ENCODE results near the gene DGKG. TPM values are rescaled to one million over a fixed set of nuclear protein-coding genes. Genes with fewer than 3 reads are reported as not detected.

Gene DGKG
- total RNA-seq, 2 experiments from 2014 or later: not detected

- Histone ChIP-seq H3K27me3 (ENCODE audit: control insufficient read depth in 1 of 2, insufficient read depth in 2 of 2, low read length in 2 of 2) (peaks cover 5 to 12% of the 10 kb centered on the region in 2 experiments), H3K4me3 (ENCODE audit: low read length) (no peak overlapping the region), H3K27ac (ENCODE audit: low read depth in 1 of 2, low read length in 2 of 2) (no peak overlapping the region), H3K9me3 (ENCODE audit: control insufficient read depth in 1 of 2, insufficient read depth in 1 of 2, low read length in 2 of 2) (no peaks in the 10 kb centered on the region), H3K4me1 (ENCODE audit: insufficient read depth, low read length) (no peaks in the 10 kb centered on the region), H3K36me3 (ENCODE audit: insufficient read depth, low read length) (no peaks in the 10 kb centered on the region)
- Mint-ChIP-seq H3K36me3 (ENCODE audit: low read depth) (no peaks in the 10 kb centered on the region), H3K27ac (no peak overlapping the region), H3K4me3 (no peak overlapping the region), H3K27me3 (peaks cover 33% of the 10 kb centered on the region), H3K9me3 (no peaks in the 10 kb centered on the region), H3K4me1 (ENCODE audit: low read depth) (no peaks in the 10 kb centered on the region)
- intact Hi-C loops (cut with DNase I, micrococcal nuclease): no loop called here
- TF ChIP-seq, protein P1, sequence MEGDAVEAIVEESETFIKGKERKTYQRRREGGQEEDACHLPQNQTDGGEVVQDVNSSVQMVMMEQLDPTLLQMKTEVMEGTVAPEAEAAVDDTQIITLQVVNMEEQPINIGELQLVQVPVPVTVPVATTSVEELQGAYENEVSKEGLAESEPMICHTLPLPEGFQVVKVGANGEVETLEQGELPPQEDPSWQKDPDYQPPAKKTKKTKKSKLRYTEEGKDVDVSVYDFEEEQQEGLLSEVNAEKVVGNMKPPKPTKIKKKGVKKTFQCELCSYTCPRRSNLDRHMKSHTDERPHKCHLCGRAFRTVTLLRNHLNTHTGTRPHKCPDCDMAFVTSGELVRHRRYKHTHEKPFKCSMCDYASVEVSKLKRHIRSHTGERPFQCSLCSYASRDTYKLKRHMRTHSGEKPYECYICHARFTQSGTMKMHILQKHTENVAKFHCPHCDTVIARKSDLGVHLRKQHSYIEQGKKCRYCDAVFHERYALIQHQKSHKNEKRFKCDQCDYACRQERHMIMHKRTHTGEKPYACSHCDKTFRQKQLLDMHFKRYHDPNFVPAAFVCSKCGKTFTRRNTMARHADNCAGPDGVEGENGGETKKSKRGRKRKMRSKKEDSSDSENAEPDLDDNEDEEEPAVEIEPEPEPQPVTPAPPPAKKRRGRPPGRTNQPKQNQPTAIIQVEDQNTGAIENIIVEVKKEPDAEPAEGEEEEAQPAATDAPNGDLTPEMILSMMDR (IDR thresholded peaks at IDR 0.05): no peak
- DNase-seq (no peak), ATAC-seq (ENCODE audit: poor library complexity) (no peak)
- ChIA-PET POLR2A (no interaction called here), CTCF (no interaction called here)
Measured at GRCh38 chr3:186166491-186167288, 195.3 kb downstream of the DGKG start.

DNA sequence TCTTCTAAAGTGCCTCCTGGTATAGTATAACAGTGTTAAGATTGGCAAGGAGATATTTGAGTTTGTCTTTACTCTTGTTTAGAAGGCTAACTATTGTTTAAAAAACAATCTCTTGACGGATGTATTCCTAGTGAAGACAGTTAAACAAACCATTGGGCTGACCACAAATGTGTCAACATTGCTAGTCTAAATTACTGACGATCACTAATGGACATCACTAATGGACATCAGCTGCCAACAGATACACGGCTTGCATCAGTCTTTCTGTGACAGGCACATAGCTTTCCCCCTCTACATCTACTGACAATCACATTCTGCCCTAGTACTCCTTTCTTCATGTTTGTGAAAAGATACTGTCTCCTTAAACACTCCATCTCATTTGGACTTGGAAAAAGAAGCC is 196.0 kb downstream of the DGKG start:
- no peak overlapping the region for H3K27ac Mint-ChIP-seq
- CTCF ChIA-PET: no interaction called here
- intact Hi-C loops (cut with DNase I, micrococcal nuclease): no loop called here

DNA sequence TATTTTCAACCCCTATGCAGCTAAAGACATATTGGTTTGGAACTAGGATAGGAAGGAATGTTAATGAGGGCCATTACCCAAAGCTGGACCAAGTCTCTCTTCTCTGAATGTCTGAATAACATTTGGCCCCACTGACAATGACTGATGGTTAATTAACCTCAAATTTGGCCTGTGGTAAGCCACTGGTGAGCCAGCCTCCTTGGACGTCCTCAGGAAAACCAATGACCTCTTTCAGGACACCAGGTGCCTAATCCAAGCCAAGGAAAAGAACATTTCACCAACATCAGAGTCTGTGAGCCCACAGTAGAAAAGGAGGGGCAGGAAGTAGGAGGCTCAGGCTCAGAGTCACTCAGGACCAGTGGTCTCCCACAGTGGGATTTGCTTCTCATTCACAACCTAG is 196.7 kb downstream of the DGKG start:
- Histone ChIP-seq H3K36me3 (ENCODE audit: insufficient read depth, low read length) (no peaks in the 10 kb centered on the region), H3K27me3 (ENCODE audit: control insufficient read depth in 1 of 2, insufficient read depth in 2 of 2, low read length in 2 of 2) (peaks cover 5 to 12% of the 10 kb centered on the region in 2 experiments), H3K4me3 (ENCODE audit: low read length) (no peak overlapping the region), H3K4me1 (ENCODE audit: insufficient read depth, low read length) (no peaks in the 10 kb centered on the region), H3K27ac (ENCODE audit: low read depth in 1 of 2, low read length in 2 of 2) (no peak overlapping the region), H3K9me3 (ENCODE audit: control insufficient read depth in 1 of 2, insufficient read depth in 1 of 2, low read length in 2 of 2) (no peaks in the 10 kb centered on the region)
- CTCF ChIA-PET: no interaction called here
- intact Hi-C loops (cut with DNase I, micrococcal nuclease): no loop called here
- Mint-ChIP-seq H3K4me1 (ENCODE audit: low read depth) (no peaks in the 10 kb centered on the region), H3K27me3 (peaks cover 43% of the 10 kb centered on the region), H3K36me3 (ENCODE audit: low read depth) (no peaks in the 10 kb centered on the region), H3K9me3 (no peaks in the 10 kb centered on the region), H3K4me3 (no peak overlapping the region), H3K27ac (no peak overlapping the region)
- TF ChIP-seq, protein P1 (IDR thresholded peaks at IDR 0.05): no peak
- ATAC-seq (ENCODE audit: poor library complexity) (no peak), DNase-seq (no peak)
- POLR2A ChIA-PET: no interaction called here

More for the DNA sequence above, 196.0 kb downstream of the DGKG start:
- H3K27me3 ChIP-seq (ENCODE audit: control insufficient read depth in 1 of 2, insufficient read depth in 2 of 2, low read length in 2 of 2): peaks cover 5 to 12% of the 10 kb centered on the region in 2 experiments
- POLR2A ChIA-PET: no interaction called here
- no peak overlapping the region for H3K4me3 Mint-ChIP-seq
- H3K36me3 Mint-ChIP-seq (ENCODE audit: low read depth): no peaks in the 10 kb centered on the region
- peaks cover 37% of the 10 kb centered on the region for H3K27me3 Mint-ChIP-seq
- no peak overlapping the region for H3K4me3 ChIP-seq (ENCODE audit: low read length)
- H3K4me1 ChIP-seq (ENCODE audit: insufficient read depth, low read length): no peaks in the 10 kb centered on the region
- H3K36me3 ChIP-seq (ENCODE audit: insufficient read depth, low read length): no peaks in the 10 kb centered on the region
- no peaks in the 10 kb centered on the region for H3K4me1 Mint-ChIP-seq (ENCODE audit: low read depth)
- no peak overlapping the region for H3K27ac ChIP-seq (ENCODE audit: low read depth in 1 of 2, low read length in 2 of 2)
- TF ChIP-seq, protein P1 (IDR thresholded peaks at IDR 0.05): no peak
- no peak for DNase-seq
- H3K9me3 ChIP-seq (ENCODE audit: control insufficient read depth in 1 of 2, insufficient read depth in 1 of 2, low read length in 2 of 2): no peaks in the 10 kb centered on the region
- ATAC-seq (ENCODE audit: poor library complexity): no peak
- no peaks in the 10 kb centered on the region for H3K9me3 Mint-ChIP-seq
